Stimulated activated CD8-positive, alpha-beta memory T cell treated with anti-CD3 and anti-CD28 coated beads, Interleukin-15, amount 100 ng/mL, for 48 hours (primary cell): Measurements from ENCODE around the gene LYPLA2.
A peak's percentile ranks its signal among the peaks of the same experiment; 100 is the strongest.

Source experiments
- DNase-seq, 2 donors: peaks; one replicate each; pipeline ENCODE4 v3.0.0-alpha.2; 2020; ENCODE audit warnings: low read depth in 2 of 2

LYPLA2 gene

DNA sequence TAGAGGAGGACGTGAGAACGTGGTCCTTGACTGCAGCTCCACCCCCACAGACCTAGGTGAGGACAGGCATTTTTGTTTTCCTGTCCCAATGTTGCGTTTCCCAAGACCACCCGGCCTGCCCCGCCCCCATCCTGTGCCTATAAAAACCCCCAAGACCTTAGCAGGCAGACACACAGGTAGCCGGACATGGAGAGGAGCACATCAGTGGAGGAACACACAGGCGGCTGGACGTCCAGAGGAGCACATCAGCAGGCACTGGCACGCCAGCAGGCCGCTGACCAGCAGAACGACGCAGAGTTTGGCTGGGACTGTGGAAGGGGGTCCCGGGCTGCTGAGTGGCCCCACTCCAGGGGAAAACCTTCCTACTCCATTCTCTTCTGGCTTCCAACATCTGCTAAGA, 47.0 kb downstream of the LYPLA2 start:
- DNase-seq, result no peak

DNA sequence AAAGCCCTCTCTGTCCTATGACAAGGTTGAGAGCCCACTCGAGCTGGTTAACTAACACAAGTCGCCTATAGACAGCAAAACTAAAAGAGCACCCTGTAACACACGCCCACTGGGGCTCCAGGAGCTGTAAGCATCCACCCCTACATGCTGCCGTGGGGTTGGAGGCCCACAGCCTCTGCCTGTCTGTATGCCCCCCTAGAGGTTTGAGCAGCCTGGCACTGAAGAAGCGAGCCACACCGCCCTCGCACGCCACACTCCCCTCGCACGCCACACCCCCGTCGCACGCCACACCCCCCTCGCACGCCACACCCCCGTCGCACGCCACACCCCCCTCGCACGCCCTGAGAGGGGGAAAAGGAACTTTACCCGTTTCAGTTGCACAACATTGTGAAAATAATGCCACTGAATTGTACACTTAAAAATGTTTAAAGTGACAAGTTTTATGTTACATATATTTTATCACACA, 47.5 kb downstream of the LYPLA2 start:
- peak; percentile 44 to 57 for DNase-seq

DNA sequence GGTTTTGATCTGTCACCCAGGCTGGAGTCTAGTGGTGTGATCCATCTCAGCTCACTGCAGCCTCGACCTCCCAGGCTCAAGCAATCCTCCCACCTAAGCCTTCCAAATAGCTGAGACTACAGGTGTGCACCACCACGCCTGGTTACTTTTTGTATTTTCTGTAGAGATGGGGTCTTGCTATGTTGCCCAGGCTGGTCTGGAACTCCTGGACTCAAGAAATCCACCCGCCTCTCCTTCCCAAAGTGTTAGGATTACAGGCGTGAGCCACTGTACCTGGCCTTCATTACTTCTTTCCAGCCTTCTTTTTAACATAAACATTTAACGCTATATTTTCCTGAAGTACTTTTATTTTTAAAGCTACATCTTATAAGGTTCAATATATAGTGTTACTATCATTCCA, 52.7 kb downstream of the LYPLA2 start:
- DNase-seq, result no peak
